A549 (cell line): ENCODE results near the gene RASL10A.

Experiments
- ATOH8 ChIP-seq: fragments of 250-450 bp; sonication (Bioruptor Pico); IDR thresholded peaks from 2 replicates; pipeline ENCODE4 v1.5.0; 2020; ENCODE audit warnings: low read depth, mild to moderate bottlenecking, moderate library complexity
- CBX2 ChIP-seq: fragments of 200-600 bp; sonication (generic); IDR thresholded peaks from 2 replicates; pipeline ENCODE4 v1.6.1; 2016; ENCODE audit warnings: low read depth, mild to moderate bottlenecking, borderline replicate concordance
- EP300 ChIP-seq, 2 experiments: fragments of >200 bp; sonication (Bioruptor Twin); formaldehyde crosslinking; IDR thresholded peaks; 2 replicates in 1 of 2; 3 replicates in 1 of 2; pipeline ENCODE4 v1.6.1; 2016 to 2017
- KDM1A ChIP-seq: fragments of 200-600 bp; sonication (generic); IDR thresholded peaks from 2 replicates; pipeline ENCODE4 v1.6.1; 2016; ENCODE audit warnings: low read depth, mild to moderate bottlenecking
- NPAS2 ChIP-seq: fragments of 250-450 bp; sonication (Bioruptor Pico); IDR thresholded peaks from 2 replicates; pipeline ENCODE4 v1.8.0; 2022; ENCODE audit warnings: mild to moderate bottlenecking, moderate library complexity, borderline replicate concordance
- POLR2A ChIP-seq: IDR thresholded peaks from 2 replicates; pipeline ENCODE4 v1.6.1; 2012; ENCODE audit warnings: mild to moderate bottlenecking, low read length
- RAD21 ChIP-seq, 2 experiments: fragments of >200 bp in 1 of 2; sonication (Bioruptor Twin) in 1 of 2; formaldehyde crosslinking in 1 of 2; IDR thresholded peaks in 1 of 2; conservative IDR thresholded peaks in 1 of 2; 2 replicates in 1 of 2; 3 replicates in 1 of 2; pipeline ENCODE4 v1.6.1; 2012 to 2018; ENCODE audit warnings: inconsistent platforms in 1 of 2
- TF ChIP-seq, protein P1 (sequence below): fragments of >200 bp; sonication (Bioruptor Twin); formaldehyde crosslinking; IDR thresholded peaks from 3 replicates; pipeline ENCODE4 v1.5.1; 2016
- TF ChIP-seq, protein P2 (sequence below): fragments of 200-600 bp; sonication (generic); IDR thresholded peaks from 2 replicates; pipeline ENCODE4 v1.6.1; 2016; ENCODE audit warnings: antibody characterized with exemption, mild to moderate bottlenecking, moderate library complexity

DNA sequence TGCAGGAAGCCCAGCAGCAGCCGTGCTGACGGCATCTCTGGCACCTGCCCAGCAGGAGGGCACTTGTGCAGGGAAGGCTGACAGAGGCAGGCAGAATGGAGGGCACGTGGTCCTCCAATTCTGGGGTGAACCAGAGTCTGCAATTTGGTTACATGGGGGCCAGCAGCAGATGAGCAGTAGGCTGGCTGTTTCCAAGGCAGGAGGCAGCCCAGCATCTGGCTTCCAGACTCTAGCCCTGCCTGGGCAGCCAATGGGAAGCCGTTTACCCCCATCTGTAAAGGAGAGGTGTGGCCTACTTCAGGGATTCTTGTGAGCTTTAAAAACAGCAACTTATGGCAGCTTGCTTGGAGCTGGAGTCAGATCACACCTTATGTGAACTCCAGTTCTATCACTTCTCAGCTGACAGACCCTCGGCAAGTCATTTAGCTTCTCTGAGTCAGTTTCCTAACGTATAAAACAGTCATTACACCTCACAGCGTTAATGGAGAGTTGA is 27.9 kb upstream of the RASL10A start:
- TF ChIP-seq, protein P1, sequence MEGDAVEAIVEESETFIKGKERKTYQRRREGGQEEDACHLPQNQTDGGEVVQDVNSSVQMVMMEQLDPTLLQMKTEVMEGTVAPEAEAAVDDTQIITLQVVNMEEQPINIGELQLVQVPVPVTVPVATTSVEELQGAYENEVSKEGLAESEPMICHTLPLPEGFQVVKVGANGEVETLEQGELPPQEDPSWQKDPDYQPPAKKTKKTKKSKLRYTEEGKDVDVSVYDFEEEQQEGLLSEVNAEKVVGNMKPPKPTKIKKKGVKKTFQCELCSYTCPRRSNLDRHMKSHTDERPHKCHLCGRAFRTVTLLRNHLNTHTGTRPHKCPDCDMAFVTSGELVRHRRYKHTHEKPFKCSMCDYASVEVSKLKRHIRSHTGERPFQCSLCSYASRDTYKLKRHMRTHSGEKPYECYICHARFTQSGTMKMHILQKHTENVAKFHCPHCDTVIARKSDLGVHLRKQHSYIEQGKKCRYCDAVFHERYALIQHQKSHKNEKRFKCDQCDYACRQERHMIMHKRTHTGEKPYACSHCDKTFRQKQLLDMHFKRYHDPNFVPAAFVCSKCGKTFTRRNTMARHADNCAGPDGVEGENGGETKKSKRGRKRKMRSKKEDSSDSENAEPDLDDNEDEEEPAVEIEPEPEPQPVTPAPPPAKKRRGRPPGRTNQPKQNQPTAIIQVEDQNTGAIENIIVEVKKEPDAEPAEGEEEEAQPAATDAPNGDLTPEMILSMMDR: no peak
- no peak for TF ChIP-seq POLR2A
- TF ChIP-seq RAD21 (conservative IDR thresholded peaks at IDR 0.05 in 1 of 2, IDR thresholded peaks at IDR 0.05 in 1 of 2): no peak
- no peak for TF ChIP-seq KDM1A
- TF ChIP-seq ATOH8 (CRISPR knock-in tag): no peak
- no peak for TF ChIP-seq NPAS2 (CRISPR knock-in tag)
- TF ChIP-seq, protein P2, sequence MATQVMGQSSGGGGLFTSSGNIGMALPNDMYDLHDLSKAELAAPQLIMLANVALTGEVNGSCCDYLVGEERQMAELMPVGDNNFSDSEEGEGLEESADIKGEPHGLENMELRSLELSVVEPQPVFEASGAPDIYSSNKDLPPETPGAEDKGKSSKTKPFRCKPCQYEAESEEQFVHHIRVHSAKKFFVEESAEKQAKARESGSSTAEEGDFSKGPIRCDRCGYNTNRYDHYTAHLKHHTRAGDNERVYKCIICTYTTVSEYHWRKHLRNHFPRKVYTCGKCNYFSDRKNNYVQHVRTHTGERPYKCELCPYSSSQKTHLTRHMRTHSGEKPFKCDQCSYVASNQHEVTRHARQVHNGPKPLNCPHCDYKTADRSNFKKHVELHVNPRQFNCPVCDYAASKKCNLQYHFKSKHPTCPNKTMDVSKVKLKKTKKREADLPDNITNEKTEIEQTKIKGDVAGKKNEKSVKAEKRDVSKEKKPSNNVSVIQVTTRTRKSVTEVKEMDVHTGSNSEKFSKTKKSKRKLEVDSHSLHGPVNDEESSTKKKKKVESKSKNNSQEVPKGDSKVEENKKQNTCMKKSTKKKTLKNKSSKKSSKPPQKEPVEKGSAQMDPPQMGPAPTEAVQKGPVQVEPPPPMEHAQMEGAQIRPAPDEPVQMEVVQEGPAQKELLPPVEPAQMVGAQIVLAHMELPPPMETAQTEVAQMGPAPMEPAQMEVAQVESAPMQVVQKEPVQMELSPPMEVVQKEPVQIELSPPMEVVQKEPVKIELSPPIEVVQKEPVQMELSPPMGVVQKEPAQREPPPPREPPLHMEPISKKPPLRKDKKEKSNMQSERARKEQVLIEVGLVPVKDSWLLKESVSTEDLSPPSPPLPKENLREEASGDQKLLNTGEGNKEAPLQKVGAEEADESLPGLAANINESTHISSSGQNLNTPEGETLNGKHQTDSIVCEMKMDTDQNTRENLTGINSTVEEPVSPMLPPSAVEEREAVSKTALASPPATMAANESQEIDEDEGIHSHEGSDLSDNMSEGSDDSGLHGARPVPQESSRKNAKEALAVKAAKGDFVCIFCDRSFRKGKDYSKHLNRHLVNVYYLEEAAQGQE: no peak
- no peak for TF ChIP-seq CBX2
- TF ChIP-seq EP300 (IDR thresholded peaks at IDR 0.05): no peak
